Right cardiac atrium (tissue), 5 donors: ENCODE measurements around the gene CHRNA5. TPM values are rescaled to one million over a fixed set of nuclear protein-coding genes. Genes with fewer than 3 reads are reported as not detected.
A peak's percentile ranks its signal among the peaks of the same experiment; 100 is the strongest.
"Not testable (repeated sequence)": the region's sequence is repeated elsewhere in the genome, so short reads cannot be mapped to it uniquely, and the experiment has no call there.

Source experiments
- ATAC-seq, 2 donors: fragments of 200-7000 bp; cut with Tn5 transposase; one replicate each; pipeline versions ENCODE4 v1.8.0 to v1.9.1; 2020; ENCODE audit warnings: moderate library complexity in 2 of 2, mild to moderate bottlenecking in 1 of 2
- DNase-seq, 3 donors: peaks; one replicate each; pipeline ENCODE4 v3.0.0-alpha.2; 2020
- H3K27ac ChIP-seq: one replicate; pipeline ENCODE4 v1.5.1; 2013; ENCODE audit warnings: mild to moderate bottlenecking, low read length, control low read depth, moderate library complexity
- H3K27me3 ChIP-seq: one replicate; pipeline ENCODE4 v1.6.1; 2013; ENCODE audit not compliant: control insufficient read depth, insufficient read depth
- H3K4me1 ChIP-seq: one replicate; pipeline ENCODE4 v1.6.1; 2013; ENCODE audit warnings: low read length; ENCODE audit not compliant: control insufficient read depth, insufficient read depth
- H3K4me3 ChIP-seq: one replicate; pipeline ENCODE4 v1.5.1; 2013; ENCODE audit warnings: low read length, control low read depth
- H3K9me3 ChIP-seq: one replicate; pipeline ENCODE4 v1.6.1; 2013; ENCODE audit warnings: low read length; ENCODE audit not compliant: control insufficient read depth
- WGBS: extraction: QIAGEN DNeasy Blood & Tissue Kit; methylation state at CpG from one replicate; pipeline ENCODE4 v1.1.7; 2013; 5-methylcytosine and 5-hydroxymethylcytosine counted together
- intact Hi-C, 4 donors: fragments of 100-400 bp; cut with DNase I; formaldehyde crosslinking; loops; one replicate each; pipeline versions ENCODE4 v1.11.0 to v1.14.0; 2022 to 2023
- polyA plus RNA-seq: library from polyadenylated mRNA; stranded (reverse); fragments of 200-250 nt; gene quantifications from one replicate; pipeline ENCODE4 v1.2.3, GENCODE V29; 2013
- total RNA-seq, 4 donors: library from RNA; stranded (reverse); fragmentation: NEBNext Ultra II Directional; extraction: Animal tissue kit (Norgen Biotek cat#: 25700); gene quantifications; one replicate each; pipeline ENCODE4 v1.2.1, GENCODE V29; 2021
- donor health status: healthy with polysubstance abuse.
- donor health status: DM: no; HTN: yes; CAD: no.
- donor health status: DM: no; HTN: no; CAD: no.
- donor health status: DM: no; HTN: yes; CAD: no; lungs with severe emphysema.
- donor health status: DM: yes; HTN: yes; CAD: no.

CHRNA5 gene
- total and polyA plus RNA-seq, 5 donors, result 0.68 to 4.0 (median 2.2) TPM

DNA sequence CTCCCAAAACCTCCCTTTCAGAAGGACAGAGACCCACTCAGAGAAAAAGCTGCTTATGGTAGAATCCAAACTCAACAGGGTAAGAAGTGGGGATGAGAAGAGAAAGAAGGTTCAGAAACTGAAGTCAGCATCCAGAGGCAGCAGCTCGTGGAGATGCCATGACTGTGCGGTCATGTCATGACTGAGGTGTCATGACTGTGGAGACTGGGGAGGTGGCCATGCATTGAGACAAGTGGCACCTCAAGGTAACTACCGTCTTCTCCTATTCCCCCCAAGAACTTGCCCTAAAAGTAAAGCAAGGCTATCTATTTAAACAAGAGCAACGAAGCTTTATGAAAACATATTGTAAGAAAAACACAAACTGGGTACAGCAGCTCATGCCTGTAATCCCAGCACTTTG lies 40.4 kb downstream of the CHRNA5 start:
- WGBS, result 87% methylated on average over 4 of the region's 4 CpGs
- intact Hi-C loops, result no loop called here
- ATAC-seq, result no peak

DNA sequence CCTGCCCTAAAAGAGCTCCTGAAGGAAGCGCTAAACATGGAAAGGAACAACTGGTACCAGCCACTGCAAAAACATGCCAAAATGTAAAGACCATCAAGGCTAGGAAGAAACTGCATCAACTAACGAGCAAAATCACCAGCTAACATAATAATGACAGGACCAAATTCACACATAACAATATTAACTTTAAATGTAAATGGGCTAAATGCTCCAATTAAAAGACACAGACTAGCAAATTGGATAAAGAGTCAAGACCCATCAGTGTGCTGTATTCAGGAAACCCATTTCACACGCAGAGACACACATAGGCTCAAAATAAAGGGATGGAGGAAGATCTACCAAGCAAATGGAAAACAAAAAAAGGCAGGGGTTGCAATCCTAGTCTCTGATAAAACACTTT lies 44.2 kb downstream of the CHRNA5 start:
- H3K4me1 ChIP-seq, H3K9me3 ChIP-seq, DNase-seq, intact Hi-C loops, H3K27ac ChIP-seq, H3K4me3 ChIP-seq, ATAC-seq, H3K27me3 ChIP-seq: not testable (repeated sequence)
- WGBS, result 90% methylated on average over 3 of the region's 3 CpGs

More for the DNA sequence above, 40.4 kb downstream of the CHRNA5 start:
- no peak overlapping the region for H3K27ac ChIP-seq
- H3K27me3 ChIP-seq, result no peaks in the 10 kb centered on the region
- no peaks in the 10 kb centered on the region for H3K9me3 ChIP-seq
- no peak for DNase-seq
- no peaks in the 10 kb centered on the region for H3K4me1 ChIP-seq
- no peak overlapping the region for H3K4me3 ChIP-seq

DNA sequence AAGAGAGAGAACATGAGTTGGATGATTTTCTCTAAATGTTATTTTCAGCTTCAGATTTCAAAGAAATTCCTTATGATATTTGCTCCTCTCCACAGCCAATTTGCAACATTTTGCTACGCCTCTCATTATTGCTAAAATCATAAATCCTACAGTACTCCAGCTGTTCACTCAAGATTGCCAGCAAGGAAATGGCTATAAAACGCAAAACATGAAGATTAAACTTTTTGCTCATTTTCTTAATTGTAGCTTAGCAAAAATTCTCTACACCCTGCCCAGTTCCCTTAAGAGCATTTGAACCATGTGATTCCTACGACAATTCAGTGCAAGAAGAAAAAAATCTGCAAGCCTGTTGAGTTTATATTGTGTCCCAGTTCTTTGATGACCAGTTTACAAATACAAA lies 48.7 kb downstream of the CHRNA5 start:
- Histone ChIP-seq H3K4me3 (no peak overlapping the region), H3K9me3 (no peaks in the 10 kb centered on the region), H3K27me3 (no peaks in the 10 kb centered on the region), H3K27ac (no peak overlapping the region), H3K4me1 (no peaks in the 10 kb centered on the region)
- WGBS, result 50% methylated on average over 3 of the region's 3 CpGs
- intact Hi-C loops, result no loop called here
- DNase-seq (no peak), ATAC-seq (no peak)

DNA sequence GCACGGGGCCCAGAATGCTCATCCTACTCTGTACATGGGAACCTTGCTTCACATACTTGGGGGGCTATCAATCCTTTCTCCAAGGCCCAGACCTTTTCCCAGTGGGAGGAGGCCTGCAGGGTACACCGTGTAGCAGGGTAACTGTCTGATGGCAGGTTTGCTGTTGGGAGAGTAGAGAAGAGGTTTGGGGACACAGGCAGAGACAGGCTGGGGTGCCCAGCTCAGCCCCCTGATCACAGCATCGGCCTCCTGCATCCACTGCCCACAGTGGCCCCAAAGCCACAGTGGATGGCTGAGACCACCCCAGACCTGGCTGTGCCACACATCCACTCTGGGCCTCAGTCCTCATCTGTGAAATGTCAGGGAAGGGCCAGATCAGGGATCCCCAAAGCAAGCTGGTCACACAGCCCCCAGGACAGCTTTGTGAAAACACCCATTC lies 49.9 kb downstream of the CHRNA5 start:
- no peaks in the 10 kb centered on the region for H3K4me1 ChIP-seq
- no peak overlapping the region for H3K4me3 ChIP-seq
- DNase-seq (no peak), ATAC-seq (no peak)
- no peak overlapping the region for H3K27ac ChIP-seq
- WGBS, result 74% methylated on average over 3 of the region's 3 CpGs
- no peaks in the 10 kb centered on the region for H3K9me3 ChIP-seq
- H3K27me3 ChIP-seq, result no peaks in the 10 kb centered on the region
- intact Hi-C loops, result loop anchor here in 2 of 4 donors (5.0 kb wide), 1 partner anchor 92 kb away; no protein-coding TSS in a partner anchor

DNA sequence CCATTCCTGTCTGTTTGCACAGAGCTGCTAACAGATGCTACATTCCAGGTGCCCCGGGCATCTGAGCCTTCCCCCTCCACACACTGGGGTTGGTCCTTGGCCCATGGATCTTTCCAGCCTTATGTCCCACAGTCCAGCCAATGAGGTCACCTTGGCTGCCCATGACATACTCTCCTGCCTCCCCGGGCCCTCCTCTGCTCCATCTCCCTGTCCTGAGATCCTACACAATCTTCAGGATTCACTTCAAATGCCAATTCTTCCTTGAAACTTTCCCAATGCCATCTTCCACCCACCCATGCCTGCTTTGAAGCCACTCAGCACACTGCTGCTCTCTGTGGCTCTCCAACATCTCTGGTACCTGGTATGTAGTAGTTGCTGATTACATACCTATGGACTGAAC lies 51.2 kb downstream of the CHRNA5 start:
- no peaks in the 10 kb centered on the region for H3K4me1 ChIP-seq
- DNase-seq, result no peak
- WGBS, result 83% methylated on average over 2 of the region's 2 CpGs
- H3K27ac ChIP-seq, result no peak overlapping the region
- intact Hi-C loops, result loop anchor here in 2 of 4 donors (5.0 kb wide), 1 partner anchor 91 kb away; no protein-coding TSS in a partner anchor
- ATAC-seq, result no peak
- H3K4me3 ChIP-seq, result no peak overlapping the region
- H3K27me3 ChIP-seq, result no peaks in the 10 kb centered on the region
- no peaks in the 10 kb centered on the region for H3K9me3 ChIP-seq

DNA sequence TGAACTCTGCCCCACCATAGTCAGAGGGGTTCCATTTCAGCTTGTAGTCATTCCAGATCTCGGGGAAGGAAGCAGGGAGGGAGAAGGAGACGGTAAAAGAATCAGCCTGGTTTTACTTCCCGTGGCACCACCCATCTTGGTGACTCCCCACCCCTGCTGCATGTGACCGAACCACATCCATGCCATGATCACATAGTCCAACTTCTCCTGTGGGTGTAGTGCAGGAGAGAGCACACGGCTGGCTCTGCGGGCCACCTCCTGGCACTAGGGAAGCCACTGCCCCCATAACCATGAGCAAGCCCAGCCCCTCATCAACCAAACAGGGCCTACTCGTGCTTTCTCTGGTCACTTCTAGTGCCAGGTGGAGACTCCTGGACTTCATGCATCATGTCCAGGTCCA lies 51.8 kb downstream of the CHRNA5 start:
- Histone ChIP-seq H3K27ac (no peak overlapping the region), H3K4me3 (no peak overlapping the region), H3K4me1 (no peaks in the 10 kb centered on the region), H3K9me3 (no peaks in the 10 kb centered on the region), H3K27me3 (no peaks in the 10 kb centered on the region)
- intact Hi-C loops, result loop anchor here in 2 of 4 donors (5.0 kb wide), 1 partner anchor 90 kb away; no protein-coding TSS in a partner anchor
- 63% methylated on average over 7 of the region's 7 CpGs for WGBS
- no peak for DNase-seq
- no peak for ATAC-seq

DNA sequence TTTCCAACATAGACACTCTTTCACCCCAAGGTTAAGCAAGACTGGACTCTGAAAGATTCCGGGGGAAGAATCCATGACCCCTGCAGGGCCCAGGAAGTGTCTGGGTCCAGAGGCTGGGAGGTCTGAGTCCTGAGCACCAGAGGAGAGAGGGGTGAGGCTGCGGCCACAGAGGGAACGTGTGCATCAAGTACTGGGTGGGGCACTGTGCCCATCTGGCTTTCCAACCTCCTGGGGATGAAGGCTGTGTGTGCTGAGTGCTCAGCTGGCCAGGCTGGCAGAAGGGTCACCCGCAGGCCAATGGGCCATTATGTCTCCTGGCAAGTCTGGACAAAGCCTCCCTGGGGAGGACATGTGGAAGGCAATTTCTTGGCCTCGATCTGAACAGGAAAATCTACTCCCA lies 52.2 kb downstream of the CHRNA5 start:
- no peak for ATAC-seq
- H3K9me3 ChIP-seq, result no peaks in the 10 kb centered on the region
- no peaks in the 10 kb centered on the region for H3K4me1 ChIP-seq
- no peaks in the 10 kb centered on the region for H3K27me3 ChIP-seq
- intact Hi-C loops, result loop anchor here in 2 of 4 donors (5.0 kb wide), 1 partner anchor 90 kb away; no protein-coding TSS in a partner anchor
- H3K27ac ChIP-seq, result no peak overlapping the region
- no peak overlapping the region for H3K4me3 ChIP-seq
- no peak for DNase-seq
- 77% methylated on average over 5 of the region's 5 CpGs for WGBS

DNA sequence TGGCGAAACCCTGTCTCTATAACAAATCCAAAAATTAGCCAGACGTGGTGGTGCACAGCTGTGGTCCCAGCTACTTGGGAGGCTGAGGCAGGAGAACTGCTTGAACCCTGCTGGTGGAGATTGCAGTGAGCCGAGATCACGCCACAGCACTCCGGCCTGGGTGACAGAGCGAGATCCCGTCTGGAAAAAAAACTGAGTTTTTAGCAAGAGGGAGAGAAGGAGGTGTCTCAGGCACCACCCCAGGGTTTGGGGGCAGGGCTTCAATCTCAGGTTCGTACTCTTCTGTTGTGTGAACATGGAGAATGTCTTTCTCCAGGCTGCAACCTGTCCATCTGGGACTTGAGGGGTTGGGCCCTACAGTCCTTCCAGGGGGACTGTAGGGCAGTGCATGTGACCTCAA lies 52.7 kb downstream of the CHRNA5 start:
- intact Hi-C loops, result loop anchor here (2.0 to 5.0 kb wide), 2 partner anchors 89 to 91 kb away; no protein-coding TSS in a partner anchor

DNA sequence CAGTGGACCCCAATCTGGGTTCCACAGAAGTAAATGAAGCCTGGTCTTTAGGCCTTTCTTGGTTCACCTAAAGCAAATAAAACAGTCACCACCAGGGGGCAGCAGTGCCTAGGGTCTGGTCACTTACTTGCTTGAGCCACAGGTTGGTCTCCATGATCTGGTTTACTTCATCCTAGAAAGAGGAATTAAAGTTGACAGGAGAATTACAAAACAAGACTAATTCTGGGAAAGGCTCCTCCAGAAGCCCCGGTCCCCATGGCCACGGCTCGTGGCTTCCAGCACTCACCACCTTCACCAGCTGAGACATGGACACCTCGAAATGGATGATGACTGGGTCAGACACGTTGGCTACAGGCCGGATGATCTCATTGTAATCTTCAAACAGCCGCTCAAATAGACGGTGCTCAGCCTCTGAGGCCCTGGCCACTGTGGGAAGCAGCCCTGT lies 53.2 kb downstream of the CHRNA5 start:
- DNase-seq (peak; percentile 84 to 90 (median 85)), ATAC-seq (peak; percentile 64 to 78)
- Histone ChIP-seq H3K27me3 (no peaks in the 10 kb centered on the region), H3K9me3 (no peaks in the 10 kb centered on the region), H3K4me1 (no peaks in the 10 kb centered on the region), H3K27ac (no peak overlapping the region), H3K4me3 (no peak overlapping the region)
- intact Hi-C loops, result loop anchor here (2.0 to 5.0 kb wide), 2 partner anchors 89 to 90 kb away; no protein-coding TSS in a partner anchor
- 9% methylated on average over 8 of the region's 8 CpGs for WGBS

More for the DNA sequence above, 52.7 kb downstream of the CHRNA5 start:
- H3K4me3 ChIP-seq, result no peak overlapping the region
- no peak overlapping the region for H3K27ac ChIP-seq
- no peaks in the 10 kb centered on the region for H3K9me3 ChIP-seq
- H3K27me3 ChIP-seq, result no peaks in the 10 kb centered on the region
- ATAC-seq (no peak), DNase-seq (no peak)
- no peaks in the 10 kb centered on the region for H3K4me1 ChIP-seq
- 85% methylated on average over 8 of the region's 8 CpGs for WGBS

DNA sequence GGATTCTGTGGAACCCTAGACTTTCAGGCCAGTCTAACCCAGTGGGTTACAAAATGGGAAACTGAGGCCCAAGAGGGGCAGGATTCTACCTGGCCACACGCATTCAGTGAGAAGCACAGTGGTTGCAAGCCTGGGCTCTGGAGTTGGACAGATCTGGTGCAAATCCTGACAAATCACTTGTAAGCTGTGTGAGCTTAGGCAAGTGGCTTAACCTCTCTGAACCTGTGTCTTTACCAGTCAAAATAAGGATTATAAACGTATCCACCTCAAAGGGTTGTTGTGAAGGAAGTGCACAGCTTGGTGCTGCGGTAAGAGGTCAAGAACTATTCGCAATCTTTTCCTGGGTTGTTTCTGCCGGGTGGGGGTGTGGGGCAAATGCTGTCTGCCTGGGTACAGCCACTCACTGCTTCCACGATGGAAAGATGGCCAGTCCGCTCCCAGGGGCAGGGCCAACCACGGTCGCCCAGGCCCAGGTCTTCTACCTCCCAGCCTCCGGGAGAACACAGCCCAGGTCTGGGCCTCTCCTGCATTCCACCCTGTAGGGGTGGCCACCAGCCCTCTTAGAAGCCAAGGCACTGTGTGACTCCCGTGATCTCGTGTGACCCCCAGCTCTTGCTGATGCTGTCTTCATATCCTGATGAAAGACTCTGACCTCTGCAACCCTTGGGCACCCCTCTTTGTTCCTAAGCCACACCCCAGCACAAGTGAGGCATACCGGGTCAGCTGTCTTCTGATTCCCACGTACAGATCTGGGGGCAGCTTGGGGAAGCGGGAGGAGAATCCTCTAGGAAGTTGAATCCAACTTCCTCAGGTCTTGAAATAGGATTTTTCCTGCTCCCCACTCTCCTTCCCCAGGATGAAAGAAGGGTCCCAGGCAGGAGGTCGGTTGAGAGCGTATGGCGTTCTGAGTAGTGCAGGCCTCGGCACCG lies 54.0 kb downstream of the CHRNA5 start:
- no peak for DNase-seq
- H3K27me3 ChIP-seq, result no peaks in the 10 kb centered on the region
- H3K4me1 ChIP-seq, result no peaks in the 10 kb centered on the region
- WGBS, result 35% methylated on average over 20 of the region's 20 CpGs
- intact Hi-C loops, result loop anchor here (2.0 to 5.0 kb wide), 2 partner anchors 88 to 90 kb away; no protein-coding TSS in a partner anchor
- ATAC-seq, result no peak
- no peak overlapping the region for H3K27ac ChIP-seq
- H3K4me3 ChIP-seq, result no peak overlapping the region
- H3K9me3 ChIP-seq, result no peaks in the 10 kb centered on the region

DNA sequence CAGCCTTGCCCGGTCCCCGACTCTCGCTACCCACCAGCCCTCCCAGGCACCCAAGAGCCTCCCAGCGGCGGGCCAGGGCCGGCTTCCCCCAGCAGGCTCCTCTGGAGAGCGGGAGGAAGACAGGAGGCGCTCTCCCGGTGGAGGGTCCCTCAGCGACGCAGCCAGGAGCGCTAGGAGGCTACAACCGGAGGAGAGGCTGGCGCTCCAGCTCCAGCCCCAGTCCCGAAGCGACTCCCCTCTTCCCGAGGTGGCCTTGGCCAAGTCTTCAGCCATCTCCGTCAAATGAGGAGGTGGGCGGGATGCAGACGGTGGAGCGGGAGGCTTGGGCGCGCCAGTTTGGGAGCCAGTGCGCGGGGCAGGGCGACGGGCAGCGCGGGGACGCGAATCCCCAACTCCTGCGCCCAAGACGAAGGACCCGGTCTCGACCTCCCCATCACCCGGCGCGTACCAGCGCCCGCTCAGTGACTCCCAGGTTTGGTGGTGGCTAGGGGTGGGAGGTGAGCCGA lies 54.8 kb downstream of the CHRNA5 start:
- no peak for DNase-seq
- H3K27me3 ChIP-seq, result no peaks in the 10 kb centered on the region
- H3K4me1 ChIP-seq, result no peaks in the 10 kb centered on the region
- no peak for ATAC-seq
- H3K4me3 ChIP-seq, result peak overlapping the region; percentile 40
- H3K9me3 ChIP-seq, result no peaks in the 10 kb centered on the region
- intact Hi-C loops, result no loop called here
- under 1% methylated on average over 41 of the region's 41 CpGs for WGBS
- H3K27ac ChIP-seq, result no peak overlapping the region
